WERI-Rb-1 (cell line): Measurements from ENCODE around the gene GUSB.

Experiments
- DNase-seq: peaks from one replicate; pipeline ENCODE4 v3.0.0-alpha.2; 2020
- H3K27ac ChIP-seq: fragments of 250-450 bp; sonication (Bioruptor Pico); 2 replicates; pipeline ENCODE4 v1.5.1; 2020; ENCODE audit warnings: mild to moderate bottlenecking, moderate library complexity
- H3K27me3 ChIP-seq: fragments of 250-450 bp; sonication (Bioruptor Pico); 2 replicates; pipeline ENCODE4 v1.5.1; 2021; ENCODE audit warnings: mild to moderate bottlenecking, low read depth, moderate library complexity; ENCODE audit not compliant: insufficient read depth, severe bottlenecking
- H3K36me3 ChIP-seq: fragments of 250-450 bp; sonication (Bioruptor Pico); 2 replicates; pipeline ENCODE4 v1.5.1; 2020; ENCODE audit warnings: mild to moderate bottlenecking, moderate library complexity
- H3K4me3 ChIP-seq: 2 replicates; pipeline ENCODE4 v1.5.1; 2011; ENCODE audit warnings: low read depth, mild to moderate bottlenecking, control low read depth, low read length
- H3K9me3 ChIP-seq: fragments of 250-450 bp; sonication (Bioruptor Pico); 2 replicates; pipeline ENCODE4 v1.5.1; 2021; ENCODE audit warnings: mild to moderate bottlenecking, moderate library complexity; ENCODE audit not compliant: severe bottlenecking
- TF ChIP-seq, protein P1 (sequence below): IDR thresholded peaks from 2 replicates; pipeline ENCODE4 v1.5.1; 2011; ENCODE audit warnings: low read depth, mild to moderate bottlenecking, control low read depth, inconsistent platforms, low read length

The GUSB gene

GRCh38 chr7:65937296-65937695 is 44.7 kb downstream of the GUSB start:
- Histone ChIP-seq H3K27ac (no peak overlapping the region), H3K9me3 (no peaks in the 10 kb centered on the region), H3K4me3 (no peak overlapping the region), H3K36me3 (no peaks in the 10 kb centered on the region; the same call in none of the 2 replicates), H3K27me3 (no peaks in the 10 kb centered on the region)
- TF ChIP-seq, protein P1, sequence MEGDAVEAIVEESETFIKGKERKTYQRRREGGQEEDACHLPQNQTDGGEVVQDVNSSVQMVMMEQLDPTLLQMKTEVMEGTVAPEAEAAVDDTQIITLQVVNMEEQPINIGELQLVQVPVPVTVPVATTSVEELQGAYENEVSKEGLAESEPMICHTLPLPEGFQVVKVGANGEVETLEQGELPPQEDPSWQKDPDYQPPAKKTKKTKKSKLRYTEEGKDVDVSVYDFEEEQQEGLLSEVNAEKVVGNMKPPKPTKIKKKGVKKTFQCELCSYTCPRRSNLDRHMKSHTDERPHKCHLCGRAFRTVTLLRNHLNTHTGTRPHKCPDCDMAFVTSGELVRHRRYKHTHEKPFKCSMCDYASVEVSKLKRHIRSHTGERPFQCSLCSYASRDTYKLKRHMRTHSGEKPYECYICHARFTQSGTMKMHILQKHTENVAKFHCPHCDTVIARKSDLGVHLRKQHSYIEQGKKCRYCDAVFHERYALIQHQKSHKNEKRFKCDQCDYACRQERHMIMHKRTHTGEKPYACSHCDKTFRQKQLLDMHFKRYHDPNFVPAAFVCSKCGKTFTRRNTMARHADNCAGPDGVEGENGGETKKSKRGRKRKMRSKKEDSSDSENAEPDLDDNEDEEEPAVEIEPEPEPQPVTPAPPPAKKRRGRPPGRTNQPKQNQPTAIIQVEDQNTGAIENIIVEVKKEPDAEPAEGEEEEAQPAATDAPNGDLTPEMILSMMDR: no peak
- no peak for DNase-seq

DNA sequence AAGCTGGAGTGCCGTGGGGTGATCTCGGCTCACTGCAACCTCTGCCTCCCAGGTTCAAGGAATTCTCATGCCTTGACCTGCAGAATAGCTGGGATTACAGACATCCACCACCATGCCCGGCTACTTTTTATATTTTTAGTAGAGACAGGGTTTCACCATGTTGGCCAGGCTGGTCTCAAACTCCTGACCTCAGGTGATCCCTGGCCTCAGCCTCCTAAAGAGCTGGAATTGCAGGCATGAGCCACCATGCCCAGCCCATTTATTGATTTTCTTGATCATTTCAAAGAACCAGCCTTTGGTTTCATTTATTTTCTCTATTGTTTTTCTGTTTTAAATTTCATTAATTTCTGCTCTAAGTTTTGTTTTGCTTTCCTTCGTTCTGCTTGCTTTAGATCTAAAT is 50.3 kb downstream of the GUSB start:
- TF ChIP-seq, protein P1: no peak
- H3K36me3 ChIP-seq: no peaks in the 10 kb centered on the region; the same call in 1 of the 2 replicates
- no peak for DNase-seq

GRCh38 chr7:65927489-65928448 is 54.2 kb downstream of the GUSB start:
- H3K36me3 ChIP-seq: peaks cover 2% of the 10 kb centered on the region; the same call in 1 of the 2 replicates
- no peaks in the 10 kb centered on the region for H3K9me3 ChIP-seq
- H3K27me3 ChIP-seq: no peaks in the 10 kb centered on the region
- no peak overlapping the region for H3K4me3 ChIP-seq
- TF ChIP-seq, protein P1: no peak
- H3K27ac ChIP-seq: no peak overlapping the region
- DNase-seq: no peak

More for the DNA sequence above, 50.3 kb downstream of the GUSB start:
- Histone ChIP-seq H3K4me3 (no peak overlapping the region), H3K27ac (no peak overlapping the region), H3K9me3 (no peaks in the 10 kb centered on the region), H3K27me3 (no peaks in the 10 kb centered on the region)

DNA sequence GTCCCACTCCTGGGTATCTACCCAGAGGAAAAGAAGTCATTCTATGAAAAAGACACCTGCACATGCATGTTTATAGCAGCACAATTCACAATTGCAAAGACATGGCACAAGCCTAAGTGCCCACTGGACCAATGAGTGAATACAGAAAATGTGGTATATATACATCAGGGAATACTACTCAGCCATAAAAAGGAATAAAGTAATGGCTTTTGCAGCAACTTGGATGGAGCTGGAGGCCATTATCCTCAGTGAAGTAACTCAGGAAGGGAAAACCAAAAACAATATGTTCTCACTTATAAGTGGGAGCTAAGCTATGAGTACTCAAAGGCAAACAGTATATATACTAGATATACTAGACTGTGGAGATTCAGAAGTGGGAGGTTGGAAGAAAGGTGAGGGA is 55.4 kb downstream of the GUSB start:
- Histone ChIP-seq H3K27me3 (no peaks in the 10 kb centered on the region), H3K9me3 (no peaks in the 10 kb centered on the region), H3K4me3 (no peak overlapping the region), H3K36me3 (peaks cover 2% of the 10 kb centered on the region; the same call in 1 of the 2 replicates), H3K27ac (no peak overlapping the region)
- DNase-seq: no peak
- TF ChIP-seq, protein P1: no peak

DNA sequence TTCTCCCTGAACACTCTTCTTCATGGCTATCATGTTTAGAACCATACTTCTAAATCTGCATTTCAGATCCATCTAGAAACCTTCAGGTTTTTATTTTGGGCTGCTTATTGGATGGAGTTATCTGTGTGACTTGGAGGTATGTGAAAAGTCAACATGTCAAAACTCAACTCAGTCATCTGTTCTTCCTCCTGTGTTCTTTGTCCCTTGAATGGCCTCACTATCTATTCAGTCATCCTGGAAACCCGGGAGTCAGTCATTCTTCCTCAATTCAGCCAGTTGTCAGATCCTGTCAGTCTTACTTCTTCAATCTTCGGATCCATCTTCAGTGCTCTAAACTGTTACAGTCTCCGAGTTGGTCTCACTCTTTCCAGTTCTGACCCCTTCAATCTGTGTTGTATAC is 57.0 kb downstream of the GUSB start:
- H3K4me3 ChIP-seq: no peak overlapping the region
- H3K9me3 ChIP-seq: no peaks in the 10 kb centered on the region
- TF ChIP-seq, protein P1: no peak
- DNase-seq: no peak
- H3K27ac ChIP-seq: no peak overlapping the region
- peaks cover 2% of the 10 kb centered on the region; the same call in 1 of the 2 replicates for H3K36me3 ChIP-seq
- no peaks in the 10 kb centered on the region for H3K27me3 ChIP-seq
